CD14-positive monocyte (primary cell): ENCODE data around the gene GNLY. TPM values are rescaled to one million over a fixed set of nuclear protein-coding genes. Genes with fewer than 3 reads are reported as not detected.

Experiments
- DNase-seq, 3 donors: peaks; one replicate each; pipeline ENCODE4 v3.0.0-alpha.2; 2011 to 2022
- H2AFZ ChIP-seq: 2 replicates; pipeline ENCODE4 v1.6.0; 2012; ENCODE audit warnings: mild to moderate bottlenecking, low read depth, low read length, inconsistent platforms; ENCODE audit not compliant: insufficient read depth, poor library complexity, severe bottlenecking
- H3K27ac ChIP-seq, 2 donors: 1 replicate in 1 of 2; 2 replicates in 1 of 2; pipeline ENCODE4 v1.5.1; 2012 to 2013; ENCODE audit warnings: low read length in 2 of 2, control low read depth in 1 of 2, inconsistent platforms in 1 of 2, low read depth in 1 of 2, mild to moderate bottlenecking in 1 of 2
- H3K27me3 ChIP-seq, 2 donors: one replicate each; pipeline versions ENCODE4 v1.6.0 to v1.6.1; 2011 to 2013; ENCODE audit warnings: low read length in 2 of 2; ENCODE audit not compliant: control insufficient read depth in 2 of 2, insufficient read depth in 2 of 2
- H3K36me3 ChIP-seq, 2 donors: replicated peaks in 1 of 2; 1 replicate in 1 of 2; 2 replicates in 1 of 2; pipeline versions ENCODE4 v1.5.1 to v1.6.1; 2012 to 2013; ENCODE audit warnings: low read length in 2 of 2, control low read depth in 1 of 2, inconsistent platforms in 1 of 2, mild to moderate bottlenecking in 1 of 2; ENCODE audit not compliant: insufficient read depth in 2 of 2, control insufficient read depth in 1 of 2
- H3K4me1 ChIP-seq, 2 donors: 1 replicate in 1 of 2; 2 replicates in 1 of 2; pipeline versions ENCODE4 v1.5.1 to v1.6.1; 2012 to 2013; ENCODE audit warnings: low read length in 2 of 2, control low read depth in 1 of 2, inconsistent platforms in 1 of 2, mild to moderate bottlenecking in 1 of 2, moderate library complexity in 1 of 2; ENCODE audit not compliant: insufficient read depth in 2 of 2, control insufficient read depth in 1 of 2
- H3K4me2 ChIP-seq: replicated peaks from 2 replicates; pipeline ENCODE3; 2012; ENCODE audit warnings: low read length, moderate library complexity, mild to moderate bottlenecking; ENCODE audit not compliant: poor library complexity, severe bottlenecking; ENCODE audit errors: extremely low read depth
- H3K4me3 ChIP-seq, 3 experiments: fragments of 200-600 bp in 1 of 3; sonication (generic) in 1 of 3; replicated peaks in 1 of 3; 1 replicate in 2 of 3; 2 replicates in 1 of 3; pipeline ENCODE4 v1.5.1; 2011 to 2013; ENCODE audit warnings: low read length in 3 of 3, mild to moderate bottlenecking in 3 of 3, control low read depth in 2 of 3, low read depth in 2 of 3, inconsistent platforms in 1 of 3, moderate library complexity in 1 of 3
- H3K79me2 ChIP-seq: 2 replicates; pipeline ENCODE4 v1.6.0; 2012; ENCODE audit warnings: mild to moderate bottlenecking, control low read depth, inconsistent platforms, low read length, moderate library complexity; ENCODE audit not compliant: insufficient read depth
- H3K9ac ChIP-seq: 2 replicates; pipeline ENCODE4 v1.6.0; 2017; ENCODE audit warnings: low read length, mild to moderate bottlenecking; ENCODE audit not compliant: insufficient read depth, poor library complexity, severe bottlenecking
- H3K9me3 ChIP-seq, 2 donors: replicated peaks in 1 of 2; 1 replicate in 1 of 2; 2 replicates in 1 of 2; pipeline versions ENCODE4 v1.5.1 to v1.6.1; 2012 to 2013; ENCODE audit warnings: low read length in 2 of 2, control low read depth in 1 of 2; ENCODE audit not compliant: control insufficient read depth in 1 of 2, insufficient read depth in 1 of 2
- H4K20me1 ChIP-seq: 2 replicates; pipeline ENCODE4 v1.6.0; 2012; ENCODE audit warnings: mild to moderate bottlenecking, low read length, control low read depth, moderate library complexity; ENCODE audit not compliant: insufficient read depth
- H3K27ac Mint-ChIP-seq, 7 donors: one replicate each; pipeline ENCODE4 v1.8.0; 2020; ENCODE audit warnings: mild to moderate bottlenecking in 7 of 7, mixed read lengths in 7 of 7, moderate library complexity in 6 of 7, inconsistent platforms in 2 of 7
- H3K27me3 Mint-ChIP-seq, 3 donors: one replicate each; pipeline ENCODE4 v1.8.0; 2021 to 2022; ENCODE audit warnings: low read depth in 3 of 3, mild to moderate bottlenecking in 3 of 3, mixed read lengths in 3 of 3, moderate library complexity in 3 of 3, inconsistent platforms in 1 of 3
- H3K36me3 Mint-ChIP-seq, 2 donors: one replicate each; pipeline ENCODE4 v1.8.0; 2020; ENCODE audit warnings: mixed read lengths in 2 of 2, inconsistent platforms in 1 of 2, mild to moderate bottlenecking in 1 of 2
- H3K4me1 Mint-ChIP-seq: one replicate; pipeline ENCODE4 v1.8.0; 2020; ENCODE audit warnings: mild to moderate bottlenecking, mixed read lengths
- H3K4me3 Mint-ChIP-seq, 2 donors: one replicate each; pipeline ENCODE4 v1.8.0; 2020; ENCODE audit warnings: mild to moderate bottlenecking in 2 of 2, mixed read lengths in 2 of 2, moderate library complexity in 1 of 2
- H3K9me3 Mint-ChIP-seq, 7 donors: one replicate each; pipeline ENCODE4 v1.8.0; 2020 to 2022; ENCODE audit warnings: mixed read lengths in 7 of 7, mild to moderate bottlenecking in 6 of 7, moderate library complexity in 6 of 7, inconsistent platforms in 2 of 7
- WGBS: methylation state at CpG from one replicate; pipeline ENCODE4 v1.1.5; 2013; ENCODE audit warnings: missing lambda C conversion rate; ENCODE audit not compliant: insufficient coverage; 5-methylcytosine and 5-hydroxymethylcytosine counted together
- intact Hi-C, 2 donors: fragments of 100-400 bp; cut with micrococcal nuclease; formaldehyde crosslinking; loops; one replicate each; pipeline versions ENCODE4 v1.15.0 to v1.15.1; 2023
- polyA plus RNA-seq, 3 donors: library from polyadenylated mRNA; depleted of rRNA in 1 of 3; unstranded in 2 of 3; stranded (reverse) in 1 of 3; fragments of 300-500 nt in 2 of 3; fragments of >200 nt in 1 of 3; fragmentation: Illumina TruSeq in 2 of 3; gene quantifications; 1 replicate in 2 of 3; 2 replicates in 1 of 3; pipeline ENCODE4 v1.2.3, GENCODE V29; 2012 to 2021
- TF ChIP-seq, protein P1 (sequence below): fragments of 200-600 bp; IDR thresholded peaks from one replicate; pipeline ENCODE4 v1.8.0; 2022; ENCODE audit warnings: antibody characterized with exemption, mild to moderate bottlenecking

Gene GNLY
- polyA plus RNA-seq, 3 donors = 4.6 to 13.2 (median 11.1) TPM

DNA sequence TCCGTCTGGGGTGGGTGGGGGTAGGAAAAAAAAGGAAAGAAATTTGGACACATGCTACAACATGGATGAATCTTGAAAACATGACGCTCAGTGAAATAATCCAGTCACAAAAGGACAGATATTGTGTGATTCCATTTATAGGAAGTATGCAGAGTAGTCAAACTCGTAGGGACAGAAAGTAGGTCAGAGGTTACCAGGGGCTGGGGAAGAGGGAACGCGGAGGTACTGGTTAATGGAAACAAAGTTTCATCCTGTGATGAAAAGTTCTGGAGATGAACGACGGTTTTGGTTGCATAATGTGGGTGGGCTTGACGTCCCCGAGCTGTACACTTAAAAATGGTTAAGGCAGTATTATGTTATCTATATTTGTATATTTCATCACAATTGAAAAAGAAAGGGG lies 21.7 kb upstream of the GNLY start:
- peak overlapping the region; percentile 78 to 79 for H3K27ac ChIP-seq
- DNase-seq = peak; percentile 42 to 52 (median 44)
- H3K9me3 ChIP-seq = no peaks in the 10 kb centered on the region
- H4K20me1 ChIP-seq = no peaks in the 10 kb centered on the region
- peak overlapping the region; percentile 11 for H3K9ac ChIP-seq
- H2AFZ ChIP-seq = no peak overlapping the region
- WGBS = 0% methylated on average over 5 of the region's 9 CpGs
- no peaks in the 10 kb centered on the region for H3K36me3 ChIP-seq
- peak overlapping the region; percentile 13 to 84 for H3K4me3 Mint-ChIP-seq
- peak overlapping the region in 1 of 3 experiments; percentile 47 for H3K4me3 ChIP-seq
- peaks cover 76% of the 10 kb centered on the region for H3K4me1 Mint-ChIP-seq
- peaks cover 0 to 3% (median 0%) of the 10 kb centered on the region in 3 donors for H3K27me3 Mint-ChIP-seq
- no peaks in the 10 kb centered on the region for H3K27me3 ChIP-seq
- intact Hi-C loops = loop anchor here (5.0 kb wide), 2 partner anchors 35 to 40 kb away; no protein-coding TSS in a partner anchor
- H3K4me1 ChIP-seq = peaks cover 79 to 86% of the 10 kb centered on the region in 2 donors
- peaks cover 4 to 5% of the 10 kb centered on the region in 2 donors for H3K36me3 Mint-ChIP-seq
- H3K79me2 ChIP-seq = no peaks in the 10 kb centered on the region
- peak overlapping the region; percentile 81 to 93 (median 87) for H3K27ac Mint-ChIP-seq
- peak overlapping the region; percentile 51 for H3K4me2 ChIP-seq
- TF ChIP-seq, protein P1, sequence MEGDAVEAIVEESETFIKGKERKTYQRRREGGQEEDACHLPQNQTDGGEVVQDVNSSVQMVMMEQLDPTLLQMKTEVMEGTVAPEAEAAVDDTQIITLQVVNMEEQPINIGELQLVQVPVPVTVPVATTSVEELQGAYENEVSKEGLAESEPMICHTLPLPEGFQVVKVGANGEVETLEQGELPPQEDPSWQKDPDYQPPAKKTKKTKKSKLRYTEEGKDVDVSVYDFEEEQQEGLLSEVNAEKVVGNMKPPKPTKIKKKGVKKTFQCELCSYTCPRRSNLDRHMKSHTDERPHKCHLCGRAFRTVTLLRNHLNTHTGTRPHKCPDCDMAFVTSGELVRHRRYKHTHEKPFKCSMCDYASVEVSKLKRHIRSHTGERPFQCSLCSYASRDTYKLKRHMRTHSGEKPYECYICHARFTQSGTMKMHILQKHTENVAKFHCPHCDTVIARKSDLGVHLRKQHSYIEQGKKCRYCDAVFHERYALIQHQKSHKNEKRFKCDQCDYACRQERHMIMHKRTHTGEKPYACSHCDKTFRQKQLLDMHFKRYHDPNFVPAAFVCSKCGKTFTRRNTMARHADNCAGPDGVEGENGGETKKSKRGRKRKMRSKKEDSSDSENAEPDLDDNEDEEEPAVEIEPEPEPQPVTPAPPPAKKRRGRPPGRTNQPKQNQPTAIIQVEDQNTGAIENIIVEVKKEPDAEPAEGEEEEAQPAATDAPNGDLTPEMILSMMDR = no peak
- H3K9me3 Mint-ChIP-seq = peaks cover 0 to 2% (median 0%) of the 10 kb centered on the region in 7 donors

DNA sequence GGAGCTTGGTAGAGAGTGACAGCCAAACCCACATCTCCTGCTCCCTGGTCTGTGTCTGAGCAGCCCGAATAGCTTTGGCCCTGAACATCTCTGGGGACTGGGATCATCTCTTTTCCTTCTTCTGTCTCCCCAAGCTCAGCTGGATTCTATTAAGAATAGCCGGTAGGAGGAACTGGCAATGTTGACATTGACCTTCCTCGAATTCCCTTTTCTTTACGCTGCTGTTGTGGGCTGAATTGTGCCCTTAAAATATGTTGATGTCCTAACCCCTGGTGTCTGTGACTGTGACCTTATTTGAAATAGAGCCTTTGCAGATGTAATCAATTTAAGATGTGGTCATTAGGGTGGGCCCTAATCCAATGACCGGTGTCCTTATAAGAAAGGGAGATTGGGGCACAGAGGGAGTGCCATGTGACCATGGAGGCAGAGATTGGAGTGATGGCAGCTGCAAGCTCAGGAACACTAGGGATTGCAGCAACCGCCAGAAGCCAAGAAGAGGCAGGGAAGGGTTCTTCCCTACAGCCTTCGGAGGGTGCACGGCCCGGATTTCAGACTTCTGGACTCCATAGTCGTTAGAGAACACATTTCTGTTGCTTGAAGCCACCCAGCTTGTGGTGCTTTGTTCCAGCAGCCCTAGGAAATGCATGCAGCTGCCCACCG lies 20.3 kb upstream of the GNLY start:
- H3K27me3 ChIP-seq = no peaks in the 10 kb centered on the region
- H3K79me2 ChIP-seq = no peaks in the 10 kb centered on the region
- H3K27ac ChIP-seq = peak overlapping the region; percentile 78 to 79
- Mint-ChIP-seq H3K27ac (peak overlapping the region; percentile 81 to 93 (median 87)), H3K4me3 (peak overlapping the region in 1 of 2 donors; percentile 58), H3K4me1 (peaks cover 82% of the 10 kb centered on the region), H3K36me3 (peaks cover 3 to 4% of the 10 kb centered on the region in 2 donors), H3K27me3 (peaks cover 0 to 3% (median 0%) of the 10 kb centered on the region in 3 donors), H3K9me3 (peaks cover 0 to 2% (median 0%) of the 10 kb centered on the region in 7 donors)
- 80% methylated on average over 9 of the region's 11 CpGs for WGBS
- DNase-seq = peak in 1 of 3 donors; percentile 32
- H2AFZ ChIP-seq = no peak overlapping the region
- H3K4me2 ChIP-seq = no peak overlapping the region
- TF ChIP-seq, protein P1 = no peak
- intact Hi-C loops = loop anchor here (5.0 kb wide), 2 partner anchors 33 to 38 kb away; no protein-coding TSS in a partner anchor
- H3K4me1 ChIP-seq = peaks cover 79 to 86% of the 10 kb centered on the region in 2 donors
- peak overlapping the region; percentile 35 for H3K9ac ChIP-seq
- H4K20me1 ChIP-seq = no peaks in the 10 kb centered on the region
- no peaks in the 10 kb centered on the region for H3K36me3 ChIP-seq
- H3K9me3 ChIP-seq = no peaks in the 10 kb centered on the region
- peak overlapping the region in 1 of 3 experiments; percentile 47 for H3K4me3 ChIP-seq
